Panc1 (cell line): ENCODE measurements around the gene CCDC144A.
"Not testable (repeated sequence)": the region's sequence is repeated elsewhere in the genome, so short reads cannot be mapped to it uniquely, and the experiment has no call there.

Experiments
- CTCF ChIP-seq: fragments of 450-650 bp; IDR thresholded peaks from 2 replicates; pipeline ENCODE4 v1.5.1; 2017; ENCODE audit warnings: mild to moderate bottlenecking
- POLR2AphosphoS5 ChIP-seq: IDR thresholded peaks from 2 replicates; pipeline ENCODE4 v1.6.1; 2012; ENCODE audit warnings: mild to moderate bottlenecking, low read depth, low read length, moderate library complexity
- REST ChIP-seq, 2 experiments: IDR thresholded peaks; 2 replicates each; pipeline ENCODE4 v1.6.1; 2011 to 2012; ENCODE audit warnings: low read depth in 2 of 2, control low read depth in 1 of 2, low read length in 1 of 2, mild to moderate bottlenecking in 1 of 2, moderate library complexity in 1 of 2; ENCODE audit not compliant: insufficient read depth in 1 of 2
- SIN3A ChIP-seq: IDR thresholded peaks from 2 replicates; pipeline ENCODE4 v1.6.1; 2012; ENCODE audit warnings: low read depth, mild to moderate bottlenecking, low read length, moderate library complexity, borderline replicate concordance; ENCODE audit not compliant: insufficient read depth
- TCF7L2 ChIP-seq: IDR thresholded peaks from 2 replicates; pipeline ENCODE4 v1.6.1; 2011; ENCODE audit warnings: mild to moderate bottlenecking, low read depth, low read length, inconsistent platforms

GRCh38 chr17:16787851-16788250 is 97.8 kb downstream of the CCDC144A start:
- not testable (repeated sequence) for TF ChIP-seq POLR2AphosphoS5; CTCF; SIN3A; TCF7L2; REST (IDR thresholded peaks at IDR 0.05; ENCODE audit: insufficient read depth in 1 of 2, low read depth in 2 of 2, low read length in 1 of 2)
